NCI-H2107 (cell line): ENCODE measurements around the gene VASH2.

Experiments used
- DNase-seq: peaks from one replicate; lab custom pipeline; 2025; lab: John Stamatoyannopoulos, UW

The VASH2 gene

DNA sequence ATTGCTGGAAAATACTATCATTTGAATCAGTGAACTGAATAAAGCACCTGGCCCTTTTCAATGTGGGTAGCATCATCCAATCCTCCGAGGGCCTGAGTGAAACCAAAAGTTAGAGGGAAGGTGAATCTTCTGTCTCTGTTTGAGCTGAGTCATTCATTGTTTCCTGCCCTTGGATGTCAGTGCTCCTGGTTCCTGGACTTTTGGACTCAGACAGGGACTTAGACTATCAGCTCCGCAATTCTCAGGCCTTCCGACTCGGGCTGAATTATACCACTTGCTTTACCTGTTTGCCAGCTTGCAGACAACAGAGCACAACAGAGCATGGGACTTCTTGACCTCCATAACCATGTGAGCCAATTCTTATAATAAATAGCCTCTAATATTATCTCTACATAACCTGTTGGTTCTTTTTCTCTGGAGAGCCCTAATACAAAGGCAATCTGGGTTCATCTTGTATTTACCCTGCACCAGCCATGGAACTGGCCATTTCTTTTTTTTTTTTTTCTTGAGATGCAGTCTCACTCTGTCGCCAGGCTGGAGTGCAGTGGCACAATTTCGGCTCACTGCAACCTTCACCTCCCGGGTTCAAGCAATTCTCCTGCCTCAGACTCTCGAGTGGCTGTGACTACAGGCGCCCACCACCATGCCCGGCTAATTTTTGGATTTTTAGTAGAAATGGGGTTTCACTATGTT lies 19.2 kb upstream of the VASH2 start:
- DNase-seq, result no peak

DNA sequence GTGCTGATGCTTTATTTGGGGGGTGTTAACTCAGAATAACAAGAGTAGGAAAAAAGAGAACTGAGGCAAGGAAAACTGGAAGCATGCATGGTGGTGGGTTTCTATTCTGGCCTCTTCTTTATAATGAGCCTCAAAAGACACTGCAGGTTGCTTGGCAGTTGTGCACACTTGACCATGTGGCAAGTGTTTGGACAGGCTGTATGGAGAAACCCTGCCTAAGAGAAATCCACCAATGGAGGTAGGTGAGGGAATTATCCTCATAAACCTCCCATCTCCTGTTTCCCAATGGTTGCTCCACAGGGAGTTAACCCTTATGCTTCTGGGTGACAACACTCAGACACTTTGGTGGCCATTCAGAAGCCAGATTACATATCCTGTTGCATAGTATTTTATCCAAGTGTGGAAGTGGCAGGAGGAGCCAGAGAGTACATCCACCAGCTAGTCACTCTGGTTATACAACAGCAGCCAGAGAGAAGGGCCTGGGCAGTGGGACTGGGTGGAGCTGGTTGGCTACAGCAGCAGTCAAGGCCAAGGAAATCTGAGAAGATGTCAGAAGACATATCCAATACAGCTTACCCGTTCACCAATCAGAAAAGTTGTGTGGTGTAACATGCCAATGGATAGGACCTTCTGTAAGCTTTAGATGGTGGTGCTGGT lies 16.4 kb upstream of the VASH2 start:
- no peak for DNase-seq

DNA sequence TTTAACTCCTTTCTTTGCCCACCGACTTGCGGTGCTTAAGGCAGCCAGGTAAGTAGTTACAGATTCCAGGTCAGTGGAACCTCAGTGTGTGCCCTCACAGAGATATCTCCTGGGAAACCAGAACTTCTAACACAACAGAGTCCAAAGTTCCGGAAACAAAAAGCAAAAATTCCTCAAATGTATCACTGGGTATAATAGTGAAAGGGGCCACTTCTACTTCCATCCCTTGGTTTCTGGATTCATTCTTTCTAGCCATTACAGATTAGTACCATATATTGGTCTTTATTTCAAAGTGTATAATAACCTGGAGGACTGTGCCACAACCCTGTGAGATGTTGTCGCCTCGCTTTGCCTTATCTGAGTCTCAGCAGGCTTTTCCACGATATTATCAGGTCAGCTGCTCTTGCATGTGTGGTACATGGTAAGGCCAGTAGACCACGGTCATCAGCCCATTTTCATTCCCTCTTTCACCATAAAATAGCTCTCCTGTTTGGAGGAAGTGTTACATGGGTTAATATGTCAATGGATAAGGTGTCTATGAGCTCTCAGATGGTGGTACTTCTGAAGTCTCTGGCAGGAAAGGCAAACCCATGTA lies 14.9 kb upstream of the VASH2 start:
- DNase-seq, result no peak

DNA sequence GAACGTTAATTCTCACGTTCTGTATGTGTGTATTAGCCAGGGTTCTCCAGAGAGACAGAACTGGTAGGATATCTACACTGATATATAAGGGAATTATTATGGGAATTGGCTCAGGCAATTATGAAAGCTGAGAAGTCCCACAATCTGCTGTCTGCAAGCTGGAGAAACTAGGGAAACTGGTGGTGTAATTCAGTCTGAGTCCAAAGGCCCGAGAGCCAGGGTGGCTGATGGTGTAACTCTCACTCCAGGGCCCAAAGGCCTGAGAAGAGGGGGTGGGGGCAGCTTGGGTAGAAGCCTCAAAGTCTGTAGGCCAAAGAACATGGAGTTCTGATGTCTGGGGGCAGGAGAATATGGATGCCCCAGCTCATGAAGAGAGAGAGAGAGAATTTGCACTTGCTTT lies 13.3 kb upstream of the VASH2 start:
- no peak for DNase-seq

DNA sequence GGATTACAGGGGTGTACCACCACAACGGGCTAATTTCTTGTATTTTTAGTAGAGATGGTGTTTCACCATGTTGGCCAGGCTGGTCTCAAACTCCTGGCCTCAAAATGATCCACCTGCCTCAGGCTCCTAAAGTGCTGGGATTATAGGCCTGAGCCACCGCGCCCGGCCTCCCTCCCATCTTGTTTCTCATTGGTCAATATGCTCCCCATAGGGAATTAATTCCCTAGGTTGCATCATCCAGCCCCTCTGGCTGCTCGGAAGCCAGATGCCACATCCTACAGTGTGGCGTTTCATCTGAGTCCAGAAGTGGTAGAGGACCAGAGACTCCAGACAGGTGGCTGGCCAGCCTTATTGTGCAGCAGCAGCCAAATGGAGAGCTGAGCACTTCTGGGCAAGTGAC lies 11.5 kb upstream of the VASH2 start:
- no peak for DNase-seq

DNA sequence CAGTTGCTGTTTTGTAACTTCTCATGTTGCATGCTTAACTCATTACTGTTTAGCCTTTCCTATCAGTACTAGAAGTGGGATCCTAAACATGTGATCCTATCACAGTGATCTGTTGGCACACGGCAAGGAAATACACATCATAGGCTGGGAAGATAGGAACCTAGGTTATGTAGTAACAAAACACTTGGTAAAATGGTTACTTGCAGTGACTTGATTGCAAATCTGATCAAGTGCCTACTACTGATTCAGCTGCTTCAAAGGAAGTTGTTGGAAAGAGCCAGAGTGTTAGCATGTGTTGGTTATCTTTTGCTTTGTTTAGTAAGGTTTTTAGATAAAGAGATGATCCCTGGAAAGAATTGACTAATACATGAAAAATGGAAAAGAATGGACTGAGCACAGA lies 8.9 kb upstream of the VASH2 start:
- no peak for DNase-seq

DNA sequence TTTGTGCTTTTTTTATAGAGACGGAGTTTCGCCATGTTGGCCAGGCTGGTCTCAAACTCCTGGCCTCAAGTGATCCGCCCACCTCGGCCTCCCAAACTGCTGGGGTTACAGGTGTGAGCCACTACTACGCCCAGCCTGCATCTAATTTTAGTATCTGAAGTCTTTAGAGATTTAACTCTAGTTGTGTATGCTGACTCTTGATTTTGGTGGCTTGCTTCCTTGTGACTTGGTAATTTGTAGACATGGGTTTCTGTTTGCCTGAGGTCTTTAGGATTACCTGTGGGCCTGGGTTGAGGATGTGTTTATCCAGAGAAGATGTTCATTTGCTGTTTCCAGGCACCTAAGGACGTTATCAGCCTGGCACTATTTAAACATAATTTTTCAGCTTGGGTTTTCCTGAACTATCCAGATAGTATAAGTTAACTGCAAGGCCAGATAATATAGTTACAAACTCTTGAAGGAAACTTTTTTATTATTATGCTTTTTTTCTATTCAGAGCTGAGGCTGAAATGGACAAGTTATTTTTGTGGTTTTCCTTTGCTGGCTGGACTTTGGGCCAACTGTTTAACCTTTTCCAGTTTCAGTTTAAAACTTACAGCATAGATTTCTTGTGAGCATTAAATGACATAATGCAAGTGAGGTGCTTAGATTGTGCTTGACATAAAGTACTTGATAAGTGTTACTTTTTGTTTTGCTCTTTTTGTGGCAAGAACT lies 7.5 kb upstream of the VASH2 start:
- no peak for DNase-seq

DNA sequence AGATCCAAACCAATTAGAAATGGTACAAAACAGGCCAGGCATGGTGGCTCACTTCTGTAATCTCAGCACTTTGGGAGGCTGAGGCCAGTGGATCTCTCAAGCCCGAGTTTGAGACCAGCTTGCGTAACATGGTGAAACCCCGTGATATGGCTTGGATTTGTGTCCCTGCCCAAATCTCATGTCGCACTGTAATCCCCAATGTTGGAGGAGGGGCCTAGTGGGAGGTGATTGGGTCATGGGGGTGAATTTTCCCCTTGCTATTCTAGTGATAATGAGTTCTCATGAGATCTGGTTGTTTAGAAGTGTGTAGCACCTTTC lies 7.0 kb upstream of the VASH2 start:
- DNase-seq, result no peak

DNA sequence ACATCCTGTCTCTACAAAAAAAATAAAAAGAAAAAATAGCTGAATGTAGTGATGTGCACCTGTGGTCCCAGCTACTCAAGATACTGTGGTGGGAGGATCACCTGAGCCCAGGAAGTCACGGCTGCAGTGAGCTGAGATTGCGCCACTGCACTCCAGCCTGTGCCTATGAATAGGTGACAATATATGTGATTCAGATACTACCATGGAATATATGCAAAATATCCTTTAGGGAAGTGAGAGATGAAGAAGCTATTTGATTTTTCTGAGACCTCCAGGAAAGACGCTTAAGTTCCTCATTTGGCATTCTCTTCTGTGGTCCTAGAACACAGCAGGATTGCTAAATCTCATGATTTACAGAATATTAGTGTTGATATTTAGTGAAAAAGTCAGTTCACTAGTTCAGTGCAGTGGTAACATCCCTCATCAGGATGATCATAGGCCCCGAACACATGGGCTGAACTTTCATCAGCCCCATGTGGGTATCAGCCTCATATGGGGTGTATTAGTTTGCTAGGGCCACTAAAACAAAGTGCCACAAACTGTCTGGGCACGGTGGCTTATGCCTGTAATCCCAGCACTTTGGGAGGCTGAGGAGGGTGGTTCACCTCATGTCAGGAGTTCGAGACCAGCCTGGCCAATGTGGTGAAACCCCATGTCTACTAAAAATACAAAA lies 6.0 kb upstream of the VASH2 start:
- DNase-seq, result no peak

DNA sequence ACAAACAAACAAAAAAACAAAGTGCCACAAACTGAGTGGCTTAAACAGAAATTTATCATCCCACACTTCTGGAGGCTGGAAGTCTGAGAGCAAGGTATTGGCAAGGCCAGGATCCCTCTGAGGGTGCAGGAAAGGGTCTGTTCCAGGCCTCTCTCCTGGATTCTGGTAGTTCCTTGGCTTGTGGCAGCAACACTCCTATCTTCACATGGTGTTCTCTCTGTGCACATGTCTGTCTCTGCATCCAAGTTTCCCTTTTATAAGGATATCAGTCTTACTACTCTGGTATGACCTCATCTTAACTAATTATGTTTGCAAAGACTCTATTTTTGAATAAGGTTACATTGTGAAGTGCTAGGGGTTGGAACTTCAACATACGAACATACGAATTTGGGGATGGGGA lies 5.3 kb upstream of the VASH2 start:
- DNase-seq, result no peak

DNA sequence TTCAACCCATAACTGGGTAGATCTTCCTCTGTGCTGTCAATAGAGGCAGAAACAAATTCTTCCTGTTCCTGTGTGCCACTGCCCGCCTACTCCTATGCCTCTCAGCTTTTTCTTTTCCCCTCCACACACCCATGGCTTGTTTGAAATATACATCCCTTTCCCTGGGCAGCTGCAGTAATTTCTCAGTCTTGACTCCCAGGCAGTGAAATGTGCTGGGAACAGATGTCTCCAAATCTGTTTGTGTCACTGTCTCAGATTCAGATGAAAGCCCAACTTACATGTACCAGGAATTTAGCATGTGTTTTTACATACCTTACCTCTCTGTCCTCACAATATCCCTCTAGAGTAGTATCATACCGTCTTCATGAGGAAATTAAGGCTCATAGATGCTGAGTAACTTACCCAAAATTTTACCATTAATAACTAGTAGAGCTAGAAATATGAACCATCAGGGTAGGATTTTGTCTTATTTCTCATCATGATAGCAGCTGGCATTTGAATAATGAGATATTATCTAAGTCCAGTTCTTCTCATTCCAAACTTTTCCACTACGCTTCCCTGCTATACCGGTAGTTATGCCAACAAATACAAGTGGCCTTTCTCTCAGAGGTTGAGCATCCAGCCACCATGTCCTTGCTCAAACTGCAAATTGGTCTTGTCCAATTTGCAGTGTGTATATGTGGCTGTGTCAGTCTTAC lies 4.7 kb upstream of the VASH2 start:
- no peak for DNase-seq

DNA sequence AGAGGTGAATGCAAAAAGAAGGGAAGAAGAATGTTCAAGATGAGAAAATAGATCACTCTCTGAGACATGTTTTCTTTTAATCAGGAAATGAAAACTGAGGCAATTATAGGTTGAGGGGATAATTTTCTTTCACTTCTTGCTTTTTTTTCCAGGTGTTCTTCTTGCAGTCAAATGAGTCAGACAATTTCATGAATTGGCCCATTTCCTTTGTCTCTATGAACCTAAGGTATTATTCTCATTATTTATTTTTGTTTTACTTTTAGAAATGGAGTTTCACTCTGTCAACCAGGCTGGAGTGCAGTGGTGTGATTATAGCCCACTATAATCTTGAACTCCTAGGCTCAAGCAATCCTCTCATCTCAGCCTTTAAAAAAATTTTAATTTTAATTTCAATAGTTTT lies 3.5 kb upstream of the VASH2 start:
- no peak for DNase-seq

DNA sequence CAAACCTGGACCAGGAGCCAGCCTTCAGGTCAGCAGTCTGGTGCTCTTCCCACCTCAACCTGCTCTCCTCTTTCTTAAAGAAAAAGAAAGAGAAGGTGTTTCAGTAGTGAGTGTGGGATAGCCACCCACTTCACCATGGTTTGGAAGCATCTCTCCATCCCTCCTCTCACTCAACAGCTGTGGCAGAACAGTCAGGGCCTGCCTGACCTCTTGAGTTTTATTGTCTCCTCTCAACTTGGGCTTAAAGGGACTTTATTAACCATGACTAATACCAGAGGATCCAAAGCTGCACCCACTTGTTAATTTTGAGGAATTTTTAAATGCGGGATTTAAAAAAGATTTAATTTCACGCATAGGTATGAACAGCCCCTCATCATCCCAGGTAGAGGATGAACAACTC lies 570 bp upstream of the VASH2 start:
- DNase-seq, result no peak

DNA sequence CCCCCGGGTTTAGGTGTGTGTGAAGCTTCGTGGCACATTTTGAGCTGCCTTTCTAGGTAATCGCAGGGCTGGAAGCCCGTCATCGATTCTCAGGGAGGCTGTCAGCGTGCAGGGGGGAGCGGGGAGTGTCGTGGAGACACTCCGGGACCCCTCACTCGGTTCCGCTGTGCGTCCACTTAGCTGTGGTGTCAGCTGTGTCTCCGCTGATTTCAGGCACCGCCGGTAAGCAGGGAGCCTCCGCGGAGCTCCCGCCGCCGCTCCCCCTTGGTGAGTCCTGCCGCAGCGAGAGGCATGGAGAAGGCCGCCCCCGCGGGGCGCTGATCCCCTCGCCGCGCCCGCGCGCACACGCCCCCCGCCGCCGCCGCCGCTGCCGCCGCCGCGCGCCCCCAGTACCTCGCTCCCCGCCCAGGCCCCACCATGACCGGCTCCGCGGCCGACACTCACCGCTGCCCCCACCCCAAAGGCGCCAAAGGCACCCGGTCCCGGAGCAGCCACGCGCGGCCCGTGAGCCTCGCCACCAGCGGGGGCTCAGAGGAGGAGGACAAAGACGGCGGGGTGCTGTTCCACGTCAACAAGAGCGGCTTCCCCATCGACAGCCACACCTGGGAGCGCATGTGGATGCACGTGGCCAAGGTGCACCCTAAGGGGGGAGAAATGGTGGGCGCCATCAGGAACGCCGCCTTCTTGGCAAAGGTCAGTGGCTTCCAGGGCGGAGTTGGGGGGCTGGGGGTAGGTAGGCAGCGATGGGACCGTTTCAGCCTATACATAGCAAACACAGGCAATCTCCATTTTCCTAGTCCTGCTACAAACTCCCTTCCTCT lies 995 bp downstream of the VASH2 start:
- DNase-seq, result peak; percentile 8

DNA sequence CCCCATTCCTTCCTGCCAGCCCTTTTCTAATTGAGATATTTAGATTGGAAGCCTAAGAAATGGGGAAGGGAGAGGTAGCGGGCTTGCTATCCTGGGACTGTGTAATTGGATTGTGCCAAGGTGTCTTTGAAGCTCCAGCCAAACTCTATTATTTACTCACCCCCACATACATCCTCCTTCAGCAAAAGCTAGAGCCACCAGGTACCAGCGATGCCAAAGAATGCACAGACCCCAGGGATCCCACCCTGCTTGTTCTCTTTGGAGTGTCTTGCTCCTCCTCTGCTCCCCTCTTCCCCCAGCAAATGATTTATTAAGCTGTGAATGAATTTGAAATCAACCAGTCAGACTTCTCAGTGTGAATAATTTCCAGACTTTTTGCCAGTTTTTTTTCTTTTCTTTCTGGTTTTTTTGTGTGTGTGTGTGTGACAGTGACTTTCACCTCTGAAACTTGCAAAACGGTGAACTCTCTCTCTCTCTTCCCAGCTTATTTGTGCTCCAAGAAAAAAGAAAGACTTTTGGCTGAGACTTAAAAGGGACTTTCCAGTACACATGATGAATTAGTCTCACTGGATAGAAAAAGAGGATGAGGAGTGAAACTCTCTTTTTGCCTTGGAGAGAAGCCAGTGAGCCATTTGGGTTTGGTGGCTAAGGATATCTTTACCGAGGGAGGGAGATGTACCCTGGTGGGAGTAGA lies 1.8 kb downstream of the VASH2 start:
- no peak for DNase-seq

DNA sequence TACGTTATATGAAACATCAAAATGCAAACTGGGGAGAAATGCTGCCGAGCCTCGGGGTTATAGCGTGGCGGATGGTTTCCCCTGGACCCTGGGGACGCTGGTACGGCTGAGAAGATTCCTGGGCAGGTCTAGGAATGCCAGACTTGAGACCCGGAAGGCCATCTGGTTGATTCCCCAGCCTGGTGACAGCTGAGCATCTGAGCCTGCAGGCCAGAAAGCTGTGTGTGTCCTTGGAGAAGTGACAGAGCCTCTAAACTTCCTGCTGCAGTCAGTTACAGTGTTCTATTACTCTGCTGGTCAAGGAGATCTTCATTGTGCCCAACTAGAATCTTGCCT lies 2.3 kb downstream of the VASH2 start:
- DNase-seq, result no peak

DNA sequence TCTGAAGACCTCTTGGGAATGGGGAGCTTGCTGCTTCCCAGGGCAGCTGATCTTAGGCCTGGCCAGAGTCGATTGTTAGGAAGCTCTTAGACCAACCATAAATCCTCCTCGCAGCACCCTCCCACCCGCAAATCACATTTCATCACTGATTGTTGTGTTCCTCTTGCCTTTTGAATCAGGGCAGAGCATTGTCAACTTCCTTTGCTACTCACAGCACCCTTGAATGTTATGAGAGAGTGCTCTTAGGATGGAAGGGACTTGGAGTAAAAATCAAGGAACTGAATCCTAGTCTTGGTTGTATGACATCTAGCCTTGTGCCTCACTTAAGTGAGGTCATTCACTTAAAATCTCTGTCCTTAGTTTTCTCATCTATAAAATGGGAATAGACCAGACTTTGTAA lies 3.0 kb downstream of the VASH2 start:
- no peak for DNase-seq

DNA sequence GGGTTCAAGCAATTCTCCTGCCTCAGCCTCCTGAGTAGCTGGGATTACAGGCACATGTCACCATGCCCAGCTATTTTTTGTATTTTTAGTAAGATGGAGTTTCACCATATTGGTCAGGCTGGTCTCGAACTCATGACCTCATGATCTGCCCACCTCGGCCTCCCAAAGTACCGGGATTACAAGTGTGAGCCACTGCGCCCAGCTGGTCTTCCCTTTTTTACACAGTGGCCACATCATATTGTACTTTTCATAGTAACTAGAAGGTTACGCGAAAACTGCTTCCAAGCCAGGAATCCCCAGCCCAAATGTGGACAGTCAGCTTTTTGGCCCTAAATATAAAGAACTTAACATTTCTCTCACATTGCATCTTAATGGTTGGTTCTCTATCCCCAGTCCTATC lies 4.2 kb downstream of the VASH2 start:
- DNase-seq, result no peak

DNA sequence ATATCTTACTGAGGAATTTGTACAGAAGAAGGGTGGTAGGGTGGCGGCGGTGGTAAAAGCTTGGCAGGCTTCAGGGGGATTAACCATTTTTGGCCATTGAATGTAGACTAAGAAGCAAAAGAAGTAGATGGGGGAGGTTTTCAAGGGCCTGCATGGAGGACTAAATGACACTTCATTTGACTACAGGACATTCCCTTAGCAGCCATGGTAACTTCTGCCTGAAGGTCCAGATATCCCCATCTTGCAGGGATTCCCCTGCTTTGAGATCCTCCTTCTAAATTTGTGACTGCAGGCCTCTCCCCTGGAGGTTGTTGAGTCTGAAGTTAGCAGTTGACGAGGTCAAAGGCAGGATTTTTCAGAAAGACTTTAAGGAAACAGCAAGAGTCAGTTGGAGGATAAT lies 4.8 kb downstream of the VASH2 start:
- DNase-seq, result no peak

DNA sequence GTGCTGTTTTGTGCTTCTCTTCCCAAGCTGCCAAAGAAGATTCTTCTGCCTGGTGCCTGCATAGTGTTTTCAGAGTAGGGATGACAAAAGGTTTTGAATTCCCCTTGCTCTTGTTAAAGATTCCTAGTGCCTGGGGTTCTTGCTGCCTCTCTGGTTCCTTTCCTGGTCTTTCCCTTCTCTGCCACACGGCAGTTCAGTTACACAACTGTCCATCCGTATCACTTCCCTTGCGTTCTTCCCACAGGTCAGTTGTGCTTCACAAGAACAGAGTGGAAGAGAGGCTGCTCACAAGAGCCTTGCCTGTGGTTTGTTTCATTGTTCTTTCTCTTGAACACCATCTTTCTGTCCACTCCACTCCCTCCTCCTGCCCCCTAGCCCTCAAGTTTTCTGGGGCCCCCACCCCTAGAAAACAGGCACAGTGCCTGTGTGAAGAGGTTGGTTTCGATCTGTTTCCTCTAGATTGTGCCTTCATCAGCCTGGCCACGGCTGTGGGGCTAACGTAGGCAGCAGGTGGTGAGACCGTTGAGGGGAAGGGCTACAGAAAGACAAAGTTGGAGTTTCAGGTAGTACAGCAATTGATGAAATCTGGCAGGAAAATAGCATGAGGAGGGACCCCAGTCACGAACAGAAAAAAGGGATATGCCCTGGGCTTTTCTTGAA lies 5.8 kb downstream of the VASH2 start:
- DNase-seq, result no peak
